T1000 (cell line): ENCODE data around the gene PRKD2.
"Not testable (repeated sequence)": the region's sequence is repeated elsewhere in the genome, so short reads cannot be mapped to it uniquely, and the experiment has no call there.

Experiments used
- DNase-seq: peaks from one replicate; lab custom pipeline; 2025; ENCODE audit warnings: mixed read lengths; lab: John Stamatoyannopoulos, UW

Gene PRKD2

DNA sequence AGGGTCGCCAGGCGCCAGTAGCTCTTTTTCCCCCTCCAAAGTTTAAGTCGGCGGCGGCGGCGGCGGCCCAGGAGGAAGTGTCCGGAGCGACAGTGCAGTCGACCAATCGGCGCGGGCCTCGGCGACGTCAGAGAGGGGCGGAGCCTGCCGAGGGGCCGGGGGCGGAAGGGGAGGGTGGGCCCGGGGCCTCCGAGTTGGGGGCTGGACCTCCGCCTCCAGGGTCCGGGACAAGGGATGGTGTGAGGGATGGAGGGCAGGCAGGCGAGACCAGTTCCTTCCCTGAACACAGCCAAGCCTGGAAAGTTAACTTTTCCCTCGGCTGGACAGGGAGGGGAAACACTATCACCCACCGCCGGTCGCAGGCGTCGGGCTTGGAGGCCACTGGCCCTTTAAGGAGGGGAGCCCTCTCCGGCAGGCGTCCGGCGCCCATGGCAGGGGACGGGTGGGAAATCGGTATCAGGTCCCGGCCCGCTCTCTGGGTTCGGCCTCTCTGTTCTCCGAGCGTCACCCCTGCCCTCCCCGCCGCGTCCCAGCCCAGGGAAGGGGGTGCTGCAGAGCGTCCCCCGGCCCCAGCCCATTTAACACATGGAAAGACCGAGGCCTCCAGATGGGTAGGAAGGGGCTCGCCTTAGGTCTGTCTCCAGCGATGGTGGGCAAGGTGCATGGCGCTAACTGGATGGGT is at the start of gene PRKD2:
Gene PRKD2, minus strand, starts transcription at position 81 of the 682 bp plus-strand sequence. CDS start 744 bp downstream, outside the sequence.
- peak; percentile 69 for DNase-seq

DNA sequence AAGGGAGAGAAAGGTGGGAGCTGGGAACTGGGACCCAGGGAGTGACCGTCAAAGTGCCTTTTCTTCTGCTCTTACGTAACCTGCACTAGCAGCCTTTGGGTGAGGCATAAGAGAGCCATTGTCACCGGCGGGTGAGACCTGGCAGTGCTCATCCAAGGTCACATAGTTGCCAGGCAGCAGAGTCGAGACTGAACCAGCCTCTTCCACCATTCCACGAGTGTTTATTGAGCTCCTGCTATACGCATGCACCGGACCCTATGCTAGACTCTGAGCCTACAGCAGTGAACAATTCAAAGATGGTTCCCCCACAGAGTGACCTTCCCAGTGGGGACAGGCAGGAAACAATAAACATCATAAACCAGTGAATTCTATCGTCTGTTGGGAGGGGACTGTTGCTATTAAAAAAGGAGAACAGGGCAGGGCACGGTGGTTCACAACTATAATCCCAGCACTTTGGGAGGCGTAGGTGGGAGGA is 47.9 kb upstream of the PRKD2 start:
- DNase-seq = no peak

DNA sequence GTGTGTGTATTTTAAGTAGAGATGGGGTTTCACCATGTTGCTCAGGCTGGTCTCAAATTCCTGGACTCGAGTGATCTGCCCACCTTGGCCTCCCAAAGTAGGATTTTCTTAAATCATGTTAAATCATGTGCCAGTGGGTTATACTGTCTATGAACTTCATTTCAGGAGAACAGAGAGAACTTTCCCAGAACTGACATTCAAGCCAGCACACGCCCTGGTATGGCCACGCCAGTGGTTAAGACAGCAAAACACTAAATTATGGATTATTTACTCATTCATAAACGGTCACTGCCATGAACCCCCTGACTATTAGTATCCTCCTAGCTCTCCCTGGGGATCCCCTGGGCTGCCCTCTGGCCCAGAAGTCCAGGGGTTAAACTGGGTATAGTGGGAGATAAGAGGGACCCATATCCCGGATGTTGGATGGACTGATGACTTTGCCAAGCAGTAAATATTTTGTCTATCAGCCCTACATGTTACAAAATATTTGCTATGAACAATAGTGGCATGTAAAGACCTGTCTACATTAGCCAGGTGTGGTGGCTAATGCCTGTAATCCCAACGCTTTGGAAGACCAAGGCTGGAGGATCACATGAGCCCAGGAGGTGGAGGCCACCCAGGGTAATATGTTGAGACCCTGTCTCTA is 45.5 kb upstream of the PRKD2 start:
- DNase-seq = no peak

- DNase-seq = no peak
Measured at GRCh38 chr19:46761418-46761831, 44.5 kb upstream of the PRKD2 start.

- not testable (repeated sequence) for DNase-seq
Measured at GRCh38 chr19:46760897-46761296, 44.0 kb upstream of the PRKD2 start.

GRCh38 chr19:46760363-46760762 is 43.4 kb upstream of the PRKD2 start:
- no peak for DNase-seq

GRCh38 chr19:46759817-46760333 is 43.0 kb upstream of the PRKD2 start:
- DNase-seq = no peak

- no peak for DNase-seq
Measured at GRCh38 chr19:46759206-46759605, 42.3 kb upstream of the PRKD2 start.

GRCh38 chr19:46756544-46756888 is 39.6 kb upstream of the PRKD2 start:
- no peak for DNase-seq

DNA sequence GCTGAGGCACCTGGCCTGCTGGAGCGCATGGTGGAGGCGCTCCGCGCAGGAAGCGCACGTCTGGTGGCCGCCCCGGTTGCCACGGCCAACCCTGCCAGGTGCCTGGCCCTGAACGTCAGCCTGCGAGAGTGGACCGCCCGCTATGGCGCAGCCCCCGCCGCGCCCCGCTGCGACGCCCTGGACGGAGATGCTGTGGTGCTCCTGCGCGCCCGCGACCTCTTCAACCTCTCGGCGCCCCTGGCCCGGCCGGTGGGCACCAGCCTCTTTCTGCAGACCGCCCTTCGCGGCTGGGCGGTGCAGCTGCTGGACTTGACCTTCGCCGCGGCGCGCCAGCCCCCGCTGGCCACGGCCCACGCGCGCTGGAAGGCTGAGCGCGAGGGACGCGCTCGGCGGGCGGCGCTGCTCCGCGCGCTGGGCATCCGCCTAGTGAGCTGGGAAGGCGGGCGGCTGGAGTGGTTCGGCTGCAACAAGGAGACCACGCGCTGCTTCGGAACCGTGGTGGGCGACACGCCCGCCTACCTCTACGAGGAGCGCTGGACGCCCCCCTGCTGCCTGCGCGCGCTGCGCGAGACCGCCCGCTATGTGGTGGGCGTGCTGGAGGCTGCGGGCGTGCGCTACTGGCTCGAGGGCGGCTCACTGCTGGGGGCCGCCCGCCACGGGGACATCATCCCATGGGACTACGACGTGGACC is 39.1 kb upstream of the PRKD2 start:
- no peak for DNase-seq

DNA sequence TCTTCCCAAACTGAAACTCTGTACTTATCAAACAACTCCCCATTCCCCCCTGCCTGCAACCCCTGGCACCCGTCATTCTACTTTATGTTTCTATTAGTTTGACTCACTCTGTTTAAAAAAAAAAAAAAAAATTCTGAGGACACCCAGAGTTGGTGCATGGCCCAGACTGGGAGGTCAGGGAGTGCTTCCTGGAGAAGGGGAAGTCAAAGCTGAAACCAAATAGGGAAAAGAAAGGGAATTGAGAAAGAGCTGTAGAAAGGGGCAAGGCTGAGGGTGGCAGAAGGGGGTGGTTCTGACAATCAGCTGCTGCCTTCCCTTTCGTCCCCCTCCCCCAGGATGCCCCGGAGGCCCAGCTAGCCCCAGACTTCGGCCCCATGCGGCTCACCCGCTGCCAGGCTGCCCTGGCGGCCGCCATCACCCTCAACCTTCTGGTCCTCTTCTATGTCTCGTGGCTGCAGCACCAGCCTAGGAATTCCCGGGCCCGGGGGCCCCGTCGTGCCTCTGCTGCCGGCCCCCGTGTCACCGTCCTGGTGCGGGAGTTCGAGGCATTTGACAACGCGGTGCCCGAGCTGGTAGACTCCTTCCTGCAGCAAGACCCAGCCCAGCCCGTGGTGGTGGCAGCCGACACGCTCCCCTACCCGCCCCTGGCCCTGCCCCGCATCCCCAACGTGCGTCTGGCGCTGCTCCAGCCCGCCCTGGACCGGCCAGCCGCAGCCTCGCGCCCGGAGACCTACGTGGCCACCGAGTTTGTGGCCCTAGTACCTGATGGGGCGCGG is 38.4 kb upstream of the PRKD2 start:
- DNase-seq = no peak

DNA sequence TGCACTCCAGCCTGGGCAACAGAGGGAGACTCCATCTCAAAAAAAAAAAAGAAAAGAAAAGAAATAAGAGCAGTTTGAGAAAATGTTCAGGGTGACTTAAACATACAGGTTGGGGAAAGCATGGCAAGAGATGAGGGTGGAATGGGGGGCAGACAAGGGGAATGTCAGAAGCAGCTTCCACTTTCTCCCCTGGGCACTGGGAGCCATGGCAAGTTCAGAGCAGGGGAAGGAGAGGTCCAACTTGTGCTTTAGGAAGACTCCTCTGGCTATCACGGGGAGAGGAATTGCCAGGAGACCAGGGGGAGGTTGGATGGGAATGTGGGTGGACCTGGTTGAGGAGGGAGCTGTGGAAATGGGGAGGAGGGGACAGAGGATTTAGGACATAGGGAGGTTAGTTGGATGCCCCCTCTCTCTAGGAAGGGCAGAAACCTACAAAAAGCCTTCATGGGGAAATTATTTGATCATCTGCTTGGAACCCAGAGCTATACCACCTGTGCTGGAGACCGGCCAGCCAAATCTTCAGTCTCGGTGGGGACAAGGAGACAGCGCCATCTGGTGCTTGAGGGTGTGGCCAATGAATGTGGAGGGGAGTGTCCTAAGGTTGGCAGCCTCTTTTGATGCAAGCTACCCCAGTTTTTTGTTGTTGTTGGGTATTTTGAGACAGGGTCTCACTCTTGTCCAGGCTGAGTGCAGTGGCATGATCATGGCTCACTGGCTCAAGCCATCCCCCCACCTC is 36.7 kb upstream of the PRKD2 start:
- no peak for DNase-seq

- peak; percentile 34 for DNase-seq
Measured at GRCh38 chr19:46748325-46749109, 31.6 kb upstream of the PRKD2 start.

- no peak for DNase-seq
Measured at GRCh38 chr19:46746281-46747057, 29.6 kb upstream of the PRKD2 start, which contains the start of gene STRN4. Gene STRN4, minus strand, starts transcription at chr19:46746450. Its CDS starts 20 bp downstream, at chr19:46746430.

GRCh38 chr19:46745521-46746280 is 28.8 kb upstream of the PRKD2 start, which contains the start of gene FKRP:
Gene FKRP, plus strand, starts transcription at chr19:46746057. Its CDS starts 9,394 bp downstream, at chr19:46755451.
- no peak for DNase-seq

DNA sequence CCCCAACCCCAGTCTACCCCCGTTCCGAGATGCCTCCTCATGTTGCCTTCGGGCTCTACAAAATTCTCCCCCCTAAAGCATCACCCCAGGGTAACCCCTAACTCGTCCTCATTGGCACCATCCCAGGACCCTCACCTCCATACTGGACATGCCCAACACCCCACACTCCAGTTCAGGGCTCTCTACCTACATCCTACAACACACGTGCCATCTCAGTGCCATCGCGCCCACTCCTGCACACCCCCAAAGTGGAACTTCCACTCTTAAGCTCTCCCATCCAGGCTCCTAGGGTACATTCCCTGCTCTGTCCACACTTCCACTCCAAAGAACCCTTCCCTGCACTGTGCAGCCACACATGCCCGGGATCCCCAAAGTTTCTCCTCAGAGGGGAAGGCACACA is 28.1 kb upstream of the PRKD2 start:
- DNase-seq = no peak

GRCh38 chr19:46744005-46744691 is 27.2 kb upstream of the PRKD2 start:
- DNase-seq = no peak

- DNase-seq = no peak
Measured at GRCh38 chr19:46742926-46743480, 26.1 kb upstream of the PRKD2 start.
